Thoracic aorta (tissue), 2 donors: ENCODE results near the gene GNAO1. TPM values are rescaled to one million over a fixed set of nuclear protein-coding genes. Genes with fewer than 3 reads are reported as not detected.

Source experiments
- ATAC-seq: fragments of 150-250 bp; one replicate; pipeline ENCODE4 v1.8.0; 2017; ENCODE audit warnings: low read depth; ENCODE audit not compliant: insufficient number of reproducible peaks, low FRiP score
- DNase-seq: peaks from one replicate; pipeline ENCODE4 v3.0.0-alpha.2; 2020; ENCODE audit warnings: low spot score
- H3K27ac ChIP-seq, 2 donors: fragments of 200-600 bp; sonication (generic); 1 replicate in 1 of 2; 2 replicates in 1 of 2; pipeline ENCODE4 v1.5.1; 2016; ENCODE audit warnings: mild to moderate bottlenecking in 2 of 2, moderate library complexity in 2 of 2
- H3K27me3 ChIP-seq: fragments of 200-600 bp; sonication (generic); replicated peaks from 2 replicates; pipeline ENCODE4 v1.6.0; 2016; ENCODE audit warnings: mild to moderate bottlenecking; ENCODE audit not compliant: insufficient read depth
- H3K36me3 ChIP-seq: fragments of 200-600 bp; sonication (generic); one replicate; pipeline ENCODE4 v1.5.1; 2016
- H3K4me1 ChIP-seq, 2 donors: fragments of 200-600 bp; sonication (generic); 1 replicate in 1 of 2; 2 replicates in 1 of 2; pipeline versions ENCODE4 v1.5.1 to v1.6.0; 2016; ENCODE audit warnings: low read depth in 2 of 2, mild to moderate bottlenecking in 1 of 2; ENCODE audit not compliant: control insufficient read depth in 1 of 2
- H3K4me3 ChIP-seq: fragments of 200-600 bp; sonication (generic); 2 replicates; pipeline ENCODE4 v1.5.1; 2016; ENCODE audit warnings: mild to moderate bottlenecking
- H3K9me3 ChIP-seq: fragments of 200-600 bp; sonication (generic); 2 replicates; pipeline ENCODE4 v1.5.1; 2016
- total RNA-seq, 2 donors: library from RNA; depleted of rRNA; stranded (reverse); fragments of >200 nt; gene quantifications; one replicate each; pipeline versions ENCODE4 v1.1.0 to v1.2.3, GENCODE V29; 2016
- TF ChIP-seq, protein P1 (sequence below): fragments of 200-600 bp; sonication (generic); IDR thresholded peaks from one replicate; pipeline ENCODE4 v1.5.1; 2019; ENCODE audit warnings: antibody characterized with exemption

Gene GNAO1
- total RNA-seq, 2 donors from 2014 or later = 2.0 to 4.5 TPM

DNA sequence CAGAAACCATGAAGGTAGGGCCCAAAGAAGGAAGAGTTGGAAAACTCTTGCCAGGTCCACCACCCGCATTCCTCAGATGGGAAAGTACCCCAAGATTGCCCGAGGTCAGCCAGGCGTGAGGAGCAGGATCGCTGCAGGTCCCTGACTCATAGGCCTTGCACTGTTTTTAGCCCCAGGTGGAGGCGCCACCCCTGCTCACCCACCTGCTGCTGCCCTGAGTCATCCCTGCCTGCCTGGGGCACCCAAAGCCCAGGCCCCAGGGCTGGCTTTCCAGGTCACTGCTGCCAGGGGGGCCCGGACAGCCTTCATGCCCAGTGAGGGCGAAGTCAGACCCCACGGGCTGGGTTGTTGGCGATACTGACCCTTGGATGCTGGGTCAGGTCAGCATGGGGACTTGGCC, 133.1 kb downstream of the GNAO1 start:
- DNase-seq (no peak), ATAC-seq (no peak)
- Histone ChIP-seq H3K36me3 (no peaks in the 10 kb centered on the region), H3K9me3 (no peaks in the 10 kb centered on the region), H3K27ac (no peak overlapping the region), H3K4me1 (no peaks in the 10 kb centered on the region), H3K4me3 (no peak overlapping the region), H3K27me3 (no peaks in the 10 kb centered on the region)
- TF ChIP-seq, protein P1, sequence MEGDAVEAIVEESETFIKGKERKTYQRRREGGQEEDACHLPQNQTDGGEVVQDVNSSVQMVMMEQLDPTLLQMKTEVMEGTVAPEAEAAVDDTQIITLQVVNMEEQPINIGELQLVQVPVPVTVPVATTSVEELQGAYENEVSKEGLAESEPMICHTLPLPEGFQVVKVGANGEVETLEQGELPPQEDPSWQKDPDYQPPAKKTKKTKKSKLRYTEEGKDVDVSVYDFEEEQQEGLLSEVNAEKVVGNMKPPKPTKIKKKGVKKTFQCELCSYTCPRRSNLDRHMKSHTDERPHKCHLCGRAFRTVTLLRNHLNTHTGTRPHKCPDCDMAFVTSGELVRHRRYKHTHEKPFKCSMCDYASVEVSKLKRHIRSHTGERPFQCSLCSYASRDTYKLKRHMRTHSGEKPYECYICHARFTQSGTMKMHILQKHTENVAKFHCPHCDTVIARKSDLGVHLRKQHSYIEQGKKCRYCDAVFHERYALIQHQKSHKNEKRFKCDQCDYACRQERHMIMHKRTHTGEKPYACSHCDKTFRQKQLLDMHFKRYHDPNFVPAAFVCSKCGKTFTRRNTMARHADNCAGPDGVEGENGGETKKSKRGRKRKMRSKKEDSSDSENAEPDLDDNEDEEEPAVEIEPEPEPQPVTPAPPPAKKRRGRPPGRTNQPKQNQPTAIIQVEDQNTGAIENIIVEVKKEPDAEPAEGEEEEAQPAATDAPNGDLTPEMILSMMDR = no peak

DNA sequence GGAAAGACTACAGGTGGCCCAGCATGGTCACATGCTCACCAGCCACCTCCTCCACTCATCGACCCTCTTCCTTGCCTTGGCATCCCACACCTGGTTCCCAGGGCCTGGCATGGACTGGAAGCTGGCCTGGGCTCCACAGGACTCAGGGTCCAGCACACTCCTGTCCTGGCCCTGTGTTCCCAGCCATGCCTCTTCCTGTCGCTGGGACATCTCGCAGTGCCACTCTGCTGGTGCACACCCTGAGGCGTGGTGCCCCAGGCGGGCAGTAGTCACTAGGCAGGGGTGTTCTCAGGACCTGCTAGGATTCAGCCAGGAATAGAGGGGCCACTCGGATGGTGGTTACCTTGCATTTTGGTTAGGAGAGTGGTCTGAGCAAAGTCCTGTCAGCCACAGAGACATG, 134.7 kb downstream of the GNAO1 start:
- H3K4me1 ChIP-seq = no peaks in the 10 kb centered on the region
- H3K9me3 ChIP-seq = no peaks in the 10 kb centered on the region
- ATAC-seq = no peak
- H3K4me3 ChIP-seq = no peak overlapping the region
- H3K27me3 ChIP-seq = no peaks in the 10 kb centered on the region
- no peak overlapping the region for H3K27ac ChIP-seq
- TF ChIP-seq, protein P1 = no peak
- no peak for DNase-seq
- no peaks in the 10 kb centered on the region for H3K36me3 ChIP-seq

DNA sequence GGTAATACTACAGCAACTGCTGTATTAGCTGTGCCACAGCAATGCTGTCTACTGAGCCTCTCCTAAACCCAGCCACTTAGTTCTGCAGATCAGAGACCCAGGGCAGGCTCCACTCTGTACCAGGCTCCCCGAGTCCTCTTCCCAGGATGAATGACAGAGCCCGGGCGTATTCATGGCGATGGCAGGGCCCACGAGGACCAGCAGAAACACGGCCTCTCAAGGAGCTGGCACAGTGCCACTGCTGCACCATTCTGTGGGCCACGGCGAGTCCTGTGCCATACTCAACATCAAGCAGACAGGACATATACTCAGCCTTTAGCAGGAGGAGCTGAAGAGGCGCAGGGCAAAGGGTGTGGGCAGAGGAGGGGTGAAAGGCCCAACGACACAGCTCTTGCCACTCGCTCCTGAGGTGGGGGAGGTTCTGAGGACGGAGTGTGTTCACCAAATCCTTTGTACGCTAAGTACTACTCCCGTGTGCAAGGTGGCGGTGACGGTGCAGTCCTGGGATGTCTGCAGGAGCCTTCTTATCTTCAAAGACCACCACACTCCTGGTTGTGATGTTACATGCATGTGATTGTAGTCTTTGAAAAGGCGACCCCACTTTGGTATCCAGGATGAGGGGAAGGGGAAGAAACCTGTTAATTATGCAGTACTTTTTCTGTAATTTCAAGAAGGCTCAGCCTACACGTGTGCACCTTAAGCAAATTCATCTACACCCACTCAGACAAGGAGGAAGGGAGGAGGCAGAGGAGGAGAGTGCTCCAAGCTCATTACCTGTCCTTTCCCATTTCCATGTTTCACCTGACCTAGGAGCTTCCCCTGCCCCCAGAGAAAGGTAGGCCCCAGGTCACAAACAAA, 136.0 kb downstream of the GNAO1 start:
- H3K36me3 ChIP-seq = no peaks in the 10 kb centered on the region

DNA sequence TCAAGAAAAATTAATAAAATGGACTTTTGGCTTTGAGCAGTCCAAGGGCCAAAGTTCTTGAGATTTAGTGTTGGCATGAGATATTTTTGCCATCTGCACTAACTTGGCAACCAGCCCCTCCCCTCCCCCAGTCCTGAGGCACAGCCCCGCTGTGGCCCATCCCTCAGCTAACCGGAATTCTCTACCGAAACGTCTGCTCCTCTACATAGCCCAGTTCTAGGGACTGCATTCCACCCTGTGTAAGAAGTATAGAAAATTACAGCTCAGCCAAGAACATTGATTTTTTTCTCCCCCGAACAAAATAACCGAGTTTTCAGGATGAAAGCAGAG, 136.6 kb downstream of the GNAO1 start:
- TF ChIP-seq, protein P1 = no peak
- Histone ChIP-seq H3K9me3 (no peaks in the 10 kb centered on the region), H3K36me3 (no peaks in the 10 kb centered on the region), H3K4me1 (no peaks in the 10 kb centered on the region), H3K27me3 (no peaks in the 10 kb centered on the region), H3K27ac (no peak overlapping the region), H3K4me3 (no peak overlapping the region)
- ATAC-seq (no peak), DNase-seq (no peak)

More for the DNA sequence above, 136.0 kb downstream of the GNAO1 start:
- no peak overlapping the region for H3K4me3 ChIP-seq
- no peak overlapping the region for H3K27ac ChIP-seq
- H3K27me3 ChIP-seq = no peaks in the 10 kb centered on the region
- no peaks in the 10 kb centered on the region for H3K9me3 ChIP-seq
- TF ChIP-seq, protein P1 = no peak
- DNase-seq (no peak), ATAC-seq (no peak)
- no peaks in the 10 kb centered on the region for H3K4me1 ChIP-seq

DNA sequence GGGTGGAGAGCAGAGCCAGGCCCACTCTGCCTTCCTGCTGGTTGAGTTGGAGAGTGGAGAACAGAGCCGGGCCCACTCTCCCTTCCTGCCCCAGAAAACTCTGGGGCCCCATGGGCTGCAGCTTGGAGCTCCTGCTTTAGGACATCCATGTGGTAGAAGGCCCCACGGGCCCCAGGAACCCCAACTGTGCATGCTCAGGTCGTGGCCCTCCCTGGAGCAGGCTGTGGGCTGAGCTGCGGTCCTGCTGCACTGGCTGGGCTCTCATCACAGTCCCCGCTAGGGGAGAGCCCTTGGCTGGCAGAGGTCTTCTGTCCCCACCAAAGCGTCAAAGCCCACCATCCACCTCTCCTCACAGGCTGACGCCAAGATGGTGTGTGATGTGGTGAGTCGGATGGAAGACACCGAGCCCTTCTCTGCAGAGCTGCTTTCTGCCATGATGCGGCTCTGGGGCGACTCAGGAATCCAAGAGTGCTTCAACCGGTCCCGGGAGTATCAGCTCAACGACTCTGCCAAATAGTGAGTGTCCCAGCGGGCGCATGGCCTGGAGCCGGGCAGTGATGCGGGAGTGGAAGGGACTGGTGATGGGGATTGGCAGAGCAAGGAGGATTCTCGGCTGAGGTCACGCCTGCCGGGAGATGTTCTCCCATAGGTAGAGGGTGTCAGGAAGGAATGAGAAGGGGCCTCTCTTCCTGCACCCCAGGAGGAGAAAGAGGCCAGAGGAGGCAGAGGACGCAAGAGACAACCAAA, 137.2 kb downstream of the GNAO1 start:
- DNase-seq (no peak), ATAC-seq (no peak)
- TF ChIP-seq, protein P1 = no peak
- no peak overlapping the region for H3K4me3 ChIP-seq
- no peaks in the 10 kb centered on the region for H3K27me3 ChIP-seq
- H3K4me1 ChIP-seq = no peaks in the 10 kb centered on the region
- H3K9me3 ChIP-seq = no peaks in the 10 kb centered on the region
- H3K27ac ChIP-seq = no peak overlapping the region
- no peaks in the 10 kb centered on the region for H3K36me3 ChIP-seq
